HEK293T (cell line): ENCODE data around the gene PTPRG.

Experiments
- ARNT ChIP-seq: fragments of 450-650 bp; IDR thresholded peaks from 2 replicates; pipeline ENCODE4 v1.6.1; 2017; ENCODE audit warnings: mild to moderate bottlenecking
- BHLHE40 ChIP-seq: fragments of 450-650 bp; IDR thresholded peaks from 2 replicates; pipeline ENCODE4 v1.6.1; 2016; ENCODE audit warnings: mild to moderate bottlenecking, moderate library complexity, borderline replicate concordance
- CTBP1 ChIP-seq: fragments of 450-650 bp; IDR thresholded peaks from 2 replicates; pipeline ENCODE4 v1.6.1; 2016; ENCODE audit warnings: borderline replicate concordance
- ELF4 ChIP-seq: fragments of 450-650 bp; IDR thresholded peaks from 2 replicates; pipeline ENCODE4 v1.6.1; 2017; ENCODE audit warnings: antibody characterized with exemption
- FOXA1 ChIP-seq: fragments of 450-650 bp; IDR thresholded peaks from 2 replicates; pipeline ENCODE4 v1.6.1; 2016; ENCODE audit warnings: mild to moderate bottlenecking
- FOXM1 ChIP-seq: fragments of 450-650 bp; IDR thresholded peaks from 2 replicates; pipeline ENCODE4 v1.6.1; 2017; ENCODE audit warnings: mild to moderate bottlenecking, borderline replicate concordance
- HDGF ChIP-seq: fragments of 450-650 bp; IDR thresholded peaks from 2 replicates; pipeline ENCODE4 v1.6.1; 2017; ENCODE audit warnings: antibody characterized with exemption, borderline replicate concordance
- L3MBTL2 ChIP-seq: fragments of 450-650 bp; conservative IDR thresholded peaks from 2 replicates; pipeline ENCODE4 v1.6.1; 2016; ENCODE audit warnings: mild to moderate bottlenecking
- SP1 ChIP-seq: fragments of 450-650 bp; IDR thresholded peaks from 2 replicates; pipeline ENCODE4 v1.6.1; 2017
- SUZ12 ChIP-seq: fragments of 450-650 bp; IDR thresholded peaks from 2 replicates; pipeline ENCODE4 v1.6.1; 2016; ENCODE audit warnings: mild to moderate bottlenecking
- TARDBP ChIP-seq: fragments of 450-650 bp; IDR thresholded peaks from 2 replicates; pipeline ENCODE4 v1.6.1; 2016
- TF ChIP-seq, protein P1 (sequence below): fragments of 450-650 bp; IDR thresholded peaks from 2 replicates; pipeline ENCODE4 v1.6.1; 2016

DNA sequence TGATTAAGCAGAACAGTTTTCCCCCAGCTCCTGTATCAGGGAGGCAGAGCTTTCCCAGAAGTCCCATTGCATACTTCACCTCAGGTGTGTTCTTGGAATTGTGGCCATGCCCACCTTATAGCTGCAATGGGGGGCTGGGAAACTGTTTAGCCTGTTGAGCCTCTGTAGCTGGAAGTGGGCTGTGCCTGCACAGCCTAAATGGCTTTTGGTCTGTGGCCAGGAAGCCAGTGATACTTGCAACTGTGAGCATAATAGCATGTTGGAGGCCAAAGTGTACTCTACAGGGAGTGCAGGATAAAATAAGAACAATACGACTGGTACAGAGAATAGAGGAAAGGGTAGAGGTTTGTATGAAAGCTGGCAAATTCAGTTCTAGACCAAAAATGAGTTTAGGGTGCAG lies 248.5 kb downstream of the PTPRG start:
- TF ChIP-seq SP1: no peak
- TF ChIP-seq FOXA1: no peak
- no peak for TF ChIP-seq BHLHE40
- TF ChIP-seq ARNT: no peak
- no peak for TF ChIP-seq ELF4
- no peak for TF ChIP-seq L3MBTL2
- no peak for TF ChIP-seq TARDBP
- no peak for TF ChIP-seq FOXM1
- TF ChIP-seq, protein P1, sequence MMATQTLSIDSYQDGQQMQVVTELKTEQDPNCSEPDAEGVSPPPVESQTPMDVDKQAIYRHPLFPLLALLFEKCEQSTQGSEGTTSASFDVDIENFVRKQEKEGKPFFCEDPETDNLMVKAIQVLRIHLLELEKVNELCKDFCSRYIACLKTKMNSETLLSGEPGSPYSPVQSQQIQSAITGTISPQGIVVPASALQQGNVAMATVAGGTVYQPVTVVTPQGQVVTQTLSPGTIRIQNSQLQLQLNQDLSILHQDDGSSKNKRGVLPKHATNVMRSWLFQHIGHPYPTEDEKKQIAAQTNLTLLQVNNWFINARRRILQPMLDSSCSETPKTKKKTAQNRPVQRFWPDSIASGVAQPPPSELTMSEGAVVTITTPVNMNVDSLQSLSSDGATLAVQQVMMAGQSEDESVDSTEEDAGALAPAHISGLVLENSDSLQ: no peak
- no peak for TF ChIP-seq CTBP1
- TF ChIP-seq SUZ12: no peak
- TF ChIP-seq HDGF: no peak
